Measurements from ENCODE around the gene ABCF3.

The ABCF3 gene

GRCh38 chr3:184188080-184188479, 2.1 kb downstream of the ABCF3 start:
- H3K27ac ChIP-seq: no peak overlapping the region
- TF ChIP-seq ZFX (IDR thresholded peaks at IDR 0.05) (no peak), CTCF (conservative IDR thresholded peaks at IDR 0.05) (no peak)

- TF ChIP-seq CTCF (conservative IDR thresholded peaks at IDR 0.05): no peak
- no peak for TF ChIP-seq ZFX (IDR thresholded peaks at IDR 0.05)
- no peak overlapping the region for H3K27ac ChIP-seq
Measured at GRCh38 chr3:184189421-184189820, 3.4 kb downstream of the ABCF3 start.

GRCh38 chr3:184192889-184193288, 6.9 kb downstream of the ABCF3 start:
- TF ChIP-seq ZFX (IDR thresholded peaks at IDR 0.05) (no peak), CTCF (conservative IDR thresholded peaks at IDR 0.05) (no peak)
- H3K27ac ChIP-seq: no peak overlapping the region

- TF ChIP-seq CTCF (conservative IDR thresholded peaks at IDR 0.05) (no peak), ZFX (IDR thresholded peaks at IDR 0.05) (no peak)
- no peak overlapping the region for H3K27ac ChIP-seq
Measured at GRCh38 chr3:184193991-184194539, 8.1 kb downstream of the ABCF3 start.

- H3K27ac ChIP-seq: no peak overlapping the region
- TF ChIP-seq ZFX (IDR thresholded peaks at IDR 0.05): no peak
- TF ChIP-seq CTCF (conservative IDR thresholded peaks at IDR 0.05): no peak
Measured at GRCh38 chr3:184196536-184196935, 10.5 kb downstream of the ABCF3 start.

- TF ChIP-seq ZFX (IDR thresholded peaks at IDR 0.05): no peak
- no peak for TF ChIP-seq CTCF (conservative IDR thresholded peaks at IDR 0.05)
- H3K27ac ChIP-seq: no peak overlapping the region
Measured at GRCh38 chr3:184198509-184198908, 12.5 kb downstream of the ABCF3 start.

GRCh38 chr3:184200825-184201224, 14.8 kb downstream of the ABCF3 start:
- H3K27ac ChIP-seq: no peak overlapping the region
- TF ChIP-seq CTCF (conservative IDR thresholded peaks at IDR 0.05) (no peak), ZFX (IDR thresholded peaks at IDR 0.05) (no peak)

All from C4-2B (cell line).